Measurements from ENCODE around the gene ENPEP.
A peak's percentile ranks its signal among the peaks of the same experiment; 100 is the strongest.
"Not testable (repeated sequence)": the region's sequence is repeated elsewhere in the genome, so short reads cannot be mapped to it uniquely, and the experiment has no call there.

The ENPEP gene

GRCh38 chr4:110475881-110476818 is at the start of gene ENPEP:
TSS of gene ENPEP (plus strand) at chr4:110476155. CDS start at chr4:110476415, 260 bp downstream.
- in situ Hi-C loops (cut with HindIII; ENCODE audit: low pct_unique_long_range_greater_than_20kb, low sequenced_read_pairs), result no loop called here
- no peak for TF ChIP-seq JUND (IDR thresholded peaks at IDR 0.05; ENCODE audit: low read depth)
- no peak for DNase-seq (ENCODE audit: low read depth in 1 of 2, low spot score in 1 of 2)

GRCh38 chr4:110431805-110432204 is 44.1 kb upstream of the ENPEP start:
- DNase-seq (ENCODE audit: low read depth in 1 of 2, low spot score in 1 of 2); in situ Hi-C loops (cut with HindIII; ENCODE audit: low pct_unique_long_range_greater_than_20kb, low sequenced_read_pairs): not testable (repeated sequence)

GRCh38 chr4:110437292-110437691 is 38.7 kb upstream of the ENPEP start:
- DNase-seq (ENCODE audit: low read depth in 1 of 2, low spot score in 1 of 2); in situ Hi-C loops (cut with HindIII; ENCODE audit: low pct_unique_long_range_greater_than_20kb, low sequenced_read_pairs): not testable (repeated sequence)

- DNase-seq (ENCODE audit: low read depth in 1 of 2, low spot score in 1 of 2); in situ Hi-C loops (cut with HindIII; ENCODE audit: low pct_unique_long_range_greater_than_20kb, low sequenced_read_pairs): not testable (repeated sequence)
Measured at GRCh38 chr4:110439209-110439608, 36.7 kb upstream of the ENPEP start.

- no peak for DNase-seq (ENCODE audit: low read depth in 1 of 2, low spot score in 1 of 2)
- in situ Hi-C loops (cut with HindIII; ENCODE audit: low pct_unique_long_range_greater_than_20kb, low sequenced_read_pairs), result no loop called here
- no peak for TF ChIP-seq JUND (IDR thresholded peaks at IDR 0.05; ENCODE audit: low read depth)
Measured at GRCh38 chr4:110442309-110442708, 33.6 kb upstream of the ENPEP start.

GRCh38 chr4:110442788-110443187 is 33.2 kb upstream of the ENPEP start:
- DNase-seq (ENCODE audit: low read depth in 1 of 2, low spot score in 1 of 2), result no peak
- no peak for TF ChIP-seq JUND (IDR thresholded peaks at IDR 0.05; ENCODE audit: low read depth)
- in situ Hi-C loops (cut with HindIII; ENCODE audit: low pct_unique_long_range_greater_than_20kb, low sequenced_read_pairs), result no loop called here

GRCh38 chr4:110449947-110450346 is 26.0 kb upstream of the ENPEP start:
- in situ Hi-C loops (cut with HindIII; ENCODE audit: low pct_unique_long_range_greater_than_20kb, low sequenced_read_pairs), result no loop called here
- no peak for TF ChIP-seq JUND (IDR thresholded peaks at IDR 0.05; ENCODE audit: low read depth)
- DNase-seq (ENCODE audit: low read depth in 1 of 2, low spot score in 1 of 2), result peak in 1 of 2 experiments; percentile 51

GRCh38 chr4:110452546-110452945 is 23.4 kb upstream of the ENPEP start:
- no peak for TF ChIP-seq JUND (IDR thresholded peaks at IDR 0.05; ENCODE audit: low read depth)
- in situ Hi-C loops (cut with HindIII; ENCODE audit: low pct_unique_long_range_greater_than_20kb, low sequenced_read_pairs), result no loop called here
- no peak for DNase-seq (ENCODE audit: low read depth in 1 of 2, low spot score in 1 of 2)

GRCh38 chr4:110454441-110454840 is 21.5 kb upstream of the ENPEP start:
- no peak for DNase-seq (ENCODE audit: low read depth in 1 of 2, low spot score in 1 of 2)
- in situ Hi-C loops (cut with HindIII; ENCODE audit: low pct_unique_long_range_greater_than_20kb, low sequenced_read_pairs), result no loop called here
- TF ChIP-seq JUND (IDR thresholded peaks at IDR 0.05; ENCODE audit: low read depth), result no peak

- in situ Hi-C loops (cut with HindIII; ENCODE audit: low pct_unique_long_range_greater_than_20kb, low sequenced_read_pairs), result no loop called here
- no peak for DNase-seq (ENCODE audit: low read depth in 1 of 2, low spot score in 1 of 2)
- no peak for TF ChIP-seq JUND (IDR thresholded peaks at IDR 0.05; ENCODE audit: low read depth)
Measured at GRCh38 chr4:110458494-110459266, 17.3 kb upstream of the ENPEP start.

GRCh38 chr4:110460074-110460746 is 15.7 kb upstream of the ENPEP start:
- in situ Hi-C loops (cut with HindIII; ENCODE audit: low pct_unique_long_range_greater_than_20kb, low sequenced_read_pairs), result no loop called here
- no peak for TF ChIP-seq JUND (IDR thresholded peaks at IDR 0.05; ENCODE audit: low read depth)
- DNase-seq (ENCODE audit: low read depth in 1 of 2, low spot score in 1 of 2), result no peak

- in situ Hi-C loops (cut with HindIII; ENCODE audit: low pct_unique_long_range_greater_than_20kb, low sequenced_read_pairs), result no loop called here
- no peak for TF ChIP-seq JUND (IDR thresholded peaks at IDR 0.05; ENCODE audit: low read depth)
- no peak for DNase-seq (ENCODE audit: low read depth in 1 of 2, low spot score in 1 of 2)
Measured at GRCh38 chr4:110467400-110467799, 8.6 kb upstream of the ENPEP start.

All from T47D (cell line).